ENCODE data around the gene GSKIP.
"Not testable (repeated sequence)": the region's sequence is repeated elsewhere in the genome, so short reads cannot be mapped to it uniquely, and the experiment has no call there.

GSKIP gene

GRCh38 chr14:96362965-96363750 lies at the start of gene GSKIP, which contains the start of gene ATG2B:
Gene GSKIP, plus strand, starts transcription at chr14:96363526. Its CDS starts 18,722 bp downstream, at chr14:96382248.
Gene ATG2B, minus strand, starts transcription at chr14:96363341. Its CDS starts 365 bp downstream, at chr14:96362976.
- ATAC-seq (peak; percentile 83), DNase-seq (peak; percentile 98)

GRCh38 chr14:96316087-96316486 lies 47.2 kb upstream of the GSKIP start:
- ATAC-seq (no peak), DNase-seq (no peak)

- ATAC-seq = no peak
- no peak for DNase-seq
These were observed 44.5 kb upstream of the GSKIP start for GRCh38 chr14:96318836-96319235.

GRCh38 chr14:96320605-96321004 lies 42.7 kb upstream of the GSKIP start:
- DNase-seq (no peak), ATAC-seq (no peak)

GRCh38 chr14:96324219-96324618 lies 39.1 kb upstream of the GSKIP start:
- ATAC-seq = no peak
- DNase-seq = no peak

- DNase-seq (no peak), ATAC-seq (no peak)
These were observed 24.8 kb upstream of the GSKIP start for GRCh38 chr14:96338551-96338950.

- DNase-seq (no peak), ATAC-seq (no peak)
These were observed 22.0 kb upstream of the GSKIP start for GRCh38 chr14:96341323-96341722.

GRCh38 chr14:96345669-96346068 lies 17.7 kb upstream of the GSKIP start:
- ATAC-seq (no peak), DNase-seq (no peak)

GRCh38 chr14:96347957-96348356 lies 15.4 kb upstream of the GSKIP start:
- not testable (repeated sequence) for ATAC-seq, DNase-seq

- DNase-seq (no peak), ATAC-seq (no peak)
These were observed 13.8 kb upstream of the GSKIP start for GRCh38 chr14:96349286-96350075.

- ATAC-seq = no peak
- DNase-seq = no peak
These were observed 11.3 kb upstream of the GSKIP start for GRCh38 chr14:96351986-96352385.

- ATAC-seq (no peak), DNase-seq (no peak)
These were observed 10.6 kb upstream of the GSKIP start for GRCh38 chr14:96352708-96353107.

GRCh38 chr14:96354246-96354645 lies 9.1 kb upstream of the GSKIP start:
- ATAC-seq (no peak), DNase-seq (no peak)

- ATAC-seq = no peak
- DNase-seq = no peak
These were observed 6.1 kb upstream of the GSKIP start for GRCh38 chr14:96357216-96357615.

GRCh38 chr14:96359959-96360358 lies 3.4 kb upstream of the GSKIP start:
- no peak for DNase-seq

GRCh38 chr14:96362071-96362964 lies 1.0 kb upstream of the GSKIP start:
- ATAC-seq (peak; percentile 15), DNase-seq (peak; percentile 40)

More at GRCh38 chr14:96359959-96360358, 3.4 kb upstream of the GSKIP start:
- no peak for ATAC-seq

- ATAC-seq = no peak
- peak; percentile 44 for DNase-seq
These were observed 518 bp downstream of the GSKIP start for GRCh38 chr14:96363751-96364336.

GRCh38 chr14:96364962-96365361 lies 1.6 kb downstream of the GSKIP start:
- no peak for ATAC-seq
- DNase-seq = no peak

- DNase-seq (no peak), ATAC-seq (no peak)
These were observed 5.2 kb downstream of the GSKIP start for GRCh38 chr14:96368534-96368933.

GRCh38 chr14:96370528-96370927 lies 7.2 kb downstream of the GSKIP start:
- ATAC-seq = no peak

GRCh38 chr14:96373538-96373937 lies 10.2 kb downstream of the GSKIP start:
- DNase-seq = no peak
- ATAC-seq = no peak

More at GRCh38 chr14:96370528-96370927, 7.2 kb downstream of the GSKIP start:
- DNase-seq = no peak

- ATAC-seq (no peak), DNase-seq (no peak)
These were observed 12.8 kb downstream of the GSKIP start for GRCh38 chr14:96376093-96376492.
